Mucosa of descending colon (tissue), 3 donors: ENCODE data around the gene ALDH3A1. TPM values are rescaled to one million over a fixed set of nuclear protein-coding genes. Genes with fewer than 3 reads are reported as not detected.
"Not testable (repeated sequence)": the region's sequence is repeated elsewhere in the genome, so short reads cannot be mapped to it uniquely, and the experiment has no call there.

Source experiments
- ATAC-seq: fragments of 200-7000 bp; cut with Tn5 transposase; one replicate; pipeline ENCODE4 v1.9.1; 2020; ENCODE audit warnings: mild to moderate bottlenecking, moderate library complexity
- DNase-seq, 3 donors: peaks; one replicate each; pipeline ENCODE4 v3.0.0-alpha.2; 2020
- H3K36me3 ChIP-seq: fragments of 200-600 bp; one replicate; pipeline ENCODE4 v1.8.0; 2021; ENCODE audit warnings: low read depth, mild to moderate bottlenecking
- H3K4me1 ChIP-seq: fragments of 200-600 bp; one replicate; pipeline ENCODE4 v1.8.0; 2021; ENCODE audit warnings: low read depth, mild to moderate bottlenecking
- H3K4me3 ChIP-seq: fragments of 200-600 bp; one replicate; pipeline ENCODE4 v1.8.0; 2021; ENCODE audit warnings: mild to moderate bottlenecking
- H3K9me3 ChIP-seq: fragments of 200-600 bp; one replicate; pipeline ENCODE4 v1.8.0; 2021; ENCODE audit warnings: mild to moderate bottlenecking
- CTCF ChIP-seq: fragments of 200-600 bp; IDR thresholded peaks from one replicate; pipeline ENCODE4 v1.8.0; 2022; ENCODE audit warnings: antibody characterized with exemption, mild to moderate bottlenecking
- intact Hi-C, 2 donors: fragments of 100-400 bp; cut with DNase I in 1 of 2; cut with micrococcal nuclease in 1 of 2; formaldehyde crosslinking; loops; one replicate each; pipeline versions ENCODE4 v1.11.0 to v1.11.1; 2022; cut with DNase I, micrococcal nuclease
- total RNA-seq, 3 donors: library from RNA; stranded (reverse); fragmentation: NEBNext Ultra II Directional in 2 of 3; extraction: Animal tissue kit (Norgen Biotek cat#: 25700) in 2 of 3; gene quantifications; one replicate each; pipeline versions ENCODE4 v1.2.1 to v1.2.4, GENCODE V29; 2021 to 2023
- donor health status: DM: no; HTN: no; CAD: no; lungs with moderate emphysema.
- donor health status: DM: no; HTN: no; CAD: no.
- donor health status: DM: no; HTN: yes; CAD: no.

ALDH3A1 gene
- total RNA-seq, 3 donors from 2014 or later: 0.60 to 5.9 (median 3.1) TPM

GRCh38 chr17:19769946-19770652, 22.0 kb upstream of the ALDH3A1 start:
- intact Hi-C loops: loop anchor here (5.0 to 10.0 kb wide), 2 partner anchors 258 to 405 kb away; partner anchors contain the start of gene B9D1 (in 2 of the 2)
- no peak for DNase-seq
- TF ChIP-seq CTCF: no peak
- Histone ChIP-seq H3K4me3 (no peak overlapping the region), H3K36me3 (no peaks in the 10 kb centered on the region), H3K4me1 (no peaks in the 10 kb centered on the region), H3K9me3 (no peaks in the 10 kb centered on the region)
- ATAC-seq: no peak

GRCh38 chr17:19768046-19768782, 20.1 kb upstream of the ALDH3A1 start:
- intact Hi-C loops: loop anchor here (5.0 to 10.0 kb wide), 2 partner anchors 256 to 403 kb away; partner anchors contain the start of gene B9D1 (in 2 of the 2)
- H3K4me3 ChIP-seq: no peak overlapping the region
- no peak for TF ChIP-seq CTCF
- no peaks in the 10 kb centered on the region for H3K9me3 ChIP-seq
- H3K36me3 ChIP-seq: no peaks in the 10 kb centered on the region
- no peak for DNase-seq
- no peaks in the 10 kb centered on the region for H3K4me1 ChIP-seq
- no peak for ATAC-seq

GRCh38 chr17:19766421-19767270, 18.5 kb upstream of the ALDH3A1 start:
- Histone ChIP-seq H3K36me3 (no peaks in the 10 kb centered on the region), H3K9me3 (no peaks in the 10 kb centered on the region), H3K4me3 (no peak overlapping the region), H3K4me1 (no peaks in the 10 kb centered on the region)
- ATAC-seq: peak; percentile 94
- peak in 2 of 3 donors; percentile 87 to 90 for DNase-seq
- intact Hi-C loops: loop anchor here (5.0 to 10.0 kb wide), 2 partner anchors 254 to 402 kb away; partner anchors contain the start of gene B9D1 (in 2 of the 2)
- TF ChIP-seq CTCF: peak; percentile 85

- intact Hi-C loops: loop anchor here (5.0 to 10.0 kb wide), 2 partner anchors 254 to 401 kb away; partner anchors contain the start of gene B9D1 (in 2 of the 2)
- DNase-seq (no peak), ATAC-seq (peak; percentile 10)
Measured at GRCh38 chr17:19766016-19766415, 17.9 kb upstream of the ALDH3A1 start.

GRCh38 chr17:19763991-19764390, 15.9 kb upstream of the ALDH3A1 start:
- not testable (repeated sequence) for ATAC-seq, H3K4me3 ChIP-seq, H3K9me3 ChIP-seq, H3K36me3 ChIP-seq, DNase-seq, H3K4me1 ChIP-seq
- intact Hi-C loops: loop anchor here (5.0 to 10.0 kb wide), 2 partner anchors 247 to 399 kb away; partner anchors contain the start of gene B9D1 (in 2 of the 2)

More at GRCh38 chr17:19766016-19766415, 17.9 kb upstream of the ALDH3A1 start:
- Histone ChIP-seq H3K4me1 (no peaks in the 10 kb centered on the region), H3K4me3 (no peak overlapping the region), H3K36me3 (no peaks in the 10 kb centered on the region), H3K9me3 (no peaks in the 10 kb centered on the region)
- no peak for TF ChIP-seq CTCF
